ENCODE results near the gene TAF1C.

Gene TAF1C

GRCh38 chr16:84144209-84144858 lies 42.5 kb downstream of the TAF1C start:
- DNase-seq (ENCODE audit: low read depth) = no peak
- H3K4me3 ChIP-seq (ENCODE audit: low read length) = peak overlapping the region; percentile 83
- peak; percentile 25 for TF ChIP-seq CTCF (conservative IDR thresholded peaks at IDR 0.05; ENCODE audit: low read depth, low read length)

- no peak for TF ChIP-seq CTCF (conservative IDR thresholded peaks at IDR 0.05; ENCODE audit: low read depth, low read length)
- DNase-seq (ENCODE audit: low read depth) = no peak
- H3K4me3 ChIP-seq (ENCODE audit: low read length) = peak overlapping the region; percentile 83
These were observed 43.1 kb downstream of the TAF1C start for GRCh38 chr16:84143784-84144199.

- TF ChIP-seq CTCF (conservative IDR thresholded peaks at IDR 0.05; ENCODE audit: low read depth, low read length) = no peak
- no peak overlapping the region for H3K4me3 ChIP-seq (ENCODE audit: low read length)
- DNase-seq (ENCODE audit: low read depth) = no peak
These were observed 43.8 kb downstream of the TAF1C start for GRCh38 chr16:84143081-84143480.

GRCh38 chr16:84141143-84141670 lies 45.6 kb downstream of the TAF1C start:
- no peak for DNase-seq (ENCODE audit: low read depth)
- TF ChIP-seq CTCF (conservative IDR thresholded peaks at IDR 0.05; ENCODE audit: low read depth, low read length) = peak; percentile 20
- H3K4me3 ChIP-seq (ENCODE audit: low read length) = no peak overlapping the region

GRCh38 chr16:84139628-84140258 lies 47.1 kb downstream of the TAF1C start:
- no peak for DNase-seq (ENCODE audit: low read depth)
- TF ChIP-seq CTCF (conservative IDR thresholded peaks at IDR 0.05; ENCODE audit: low read depth, low read length) = no peak
- no peak overlapping the region for H3K4me3 ChIP-seq (ENCODE audit: low read length)

GRCh38 chr16:84138824-84139627 lies 47.8 kb downstream of the TAF1C start:
- no peak for TF ChIP-seq CTCF (conservative IDR thresholded peaks at IDR 0.05; ENCODE audit: low read depth, low read length)
- DNase-seq (ENCODE audit: low read depth) = no peak
- H3K4me3 ChIP-seq (ENCODE audit: low read length) = no peak overlapping the region
